ENCODE results near the gene PLCB4. TPM values are rescaled to one million over a fixed set of nuclear protein-coding genes. Genes with fewer than 3 reads are reported as not detected.
A peak's percentile ranks its signal among the peaks of the same experiment; 100 is the strongest.

PLCB4 gene
- total RNA-seq, 1 donor from 2014 or later, result 59.6 TPM

DNA sequence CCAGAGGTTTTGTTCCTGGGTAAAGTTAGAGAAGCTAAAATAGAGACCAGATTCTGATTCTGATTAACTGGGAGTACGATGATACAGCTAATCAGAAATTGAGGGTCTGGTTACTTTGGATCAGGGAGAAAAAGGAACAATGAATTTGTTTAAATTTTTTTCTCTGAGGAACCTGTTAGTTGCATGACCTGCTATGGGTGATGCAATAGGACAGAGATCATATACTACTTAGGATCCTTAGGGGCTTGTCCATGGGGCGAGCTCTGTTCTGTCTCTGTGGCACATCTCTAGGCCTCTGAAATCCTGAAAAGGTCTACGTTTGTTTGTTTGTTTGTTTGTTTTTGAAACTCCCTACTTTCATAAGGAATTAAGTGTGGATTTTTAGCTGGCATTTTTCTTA is 279.4 kb downstream of the PLCB4 start:
- TF ChIP-seq, protein P1, sequence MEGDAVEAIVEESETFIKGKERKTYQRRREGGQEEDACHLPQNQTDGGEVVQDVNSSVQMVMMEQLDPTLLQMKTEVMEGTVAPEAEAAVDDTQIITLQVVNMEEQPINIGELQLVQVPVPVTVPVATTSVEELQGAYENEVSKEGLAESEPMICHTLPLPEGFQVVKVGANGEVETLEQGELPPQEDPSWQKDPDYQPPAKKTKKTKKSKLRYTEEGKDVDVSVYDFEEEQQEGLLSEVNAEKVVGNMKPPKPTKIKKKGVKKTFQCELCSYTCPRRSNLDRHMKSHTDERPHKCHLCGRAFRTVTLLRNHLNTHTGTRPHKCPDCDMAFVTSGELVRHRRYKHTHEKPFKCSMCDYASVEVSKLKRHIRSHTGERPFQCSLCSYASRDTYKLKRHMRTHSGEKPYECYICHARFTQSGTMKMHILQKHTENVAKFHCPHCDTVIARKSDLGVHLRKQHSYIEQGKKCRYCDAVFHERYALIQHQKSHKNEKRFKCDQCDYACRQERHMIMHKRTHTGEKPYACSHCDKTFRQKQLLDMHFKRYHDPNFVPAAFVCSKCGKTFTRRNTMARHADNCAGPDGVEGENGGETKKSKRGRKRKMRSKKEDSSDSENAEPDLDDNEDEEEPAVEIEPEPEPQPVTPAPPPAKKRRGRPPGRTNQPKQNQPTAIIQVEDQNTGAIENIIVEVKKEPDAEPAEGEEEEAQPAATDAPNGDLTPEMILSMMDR (conservative IDR thresholded peaks at IDR 0.05; ENCODE audit: low read depth, low read length), result no peak
- DNase-seq (ENCODE audit: low read depth), result no peak

DNA sequence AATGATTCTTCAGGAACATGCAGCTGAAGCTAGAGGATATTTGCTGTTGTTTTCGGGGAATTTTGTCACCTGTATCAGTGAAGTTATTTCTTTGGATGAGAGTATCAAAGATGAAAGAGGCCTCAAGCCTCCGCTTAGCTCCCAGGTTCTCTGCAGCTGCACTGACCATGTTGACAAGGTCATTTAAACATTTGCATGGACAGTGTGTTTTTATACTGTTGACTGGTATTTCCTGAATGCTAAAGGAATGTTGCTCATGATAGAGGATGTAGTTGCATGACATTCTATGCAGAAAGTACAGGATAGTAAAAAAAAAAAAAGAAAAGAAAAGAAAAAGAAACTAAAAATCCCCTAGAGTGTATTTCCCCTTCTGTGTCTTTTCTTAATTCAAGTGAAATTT is 279.9 kb downstream of the PLCB4 start:
- no peak overlapping the region for H3K4me3 ChIP-seq (ENCODE audit: low read depth, low read length)
- no peak for DNase-seq (ENCODE audit: low read depth)
- TF ChIP-seq, protein P1 (conservative IDR thresholded peaks at IDR 0.05; ENCODE audit: low read depth, low read length), result no peak

More for the DNA sequence above, 279.4 kb downstream of the PLCB4 start:
- H3K4me3 ChIP-seq (ENCODE audit: low read depth, low read length), result no peak overlapping the region

DNA sequence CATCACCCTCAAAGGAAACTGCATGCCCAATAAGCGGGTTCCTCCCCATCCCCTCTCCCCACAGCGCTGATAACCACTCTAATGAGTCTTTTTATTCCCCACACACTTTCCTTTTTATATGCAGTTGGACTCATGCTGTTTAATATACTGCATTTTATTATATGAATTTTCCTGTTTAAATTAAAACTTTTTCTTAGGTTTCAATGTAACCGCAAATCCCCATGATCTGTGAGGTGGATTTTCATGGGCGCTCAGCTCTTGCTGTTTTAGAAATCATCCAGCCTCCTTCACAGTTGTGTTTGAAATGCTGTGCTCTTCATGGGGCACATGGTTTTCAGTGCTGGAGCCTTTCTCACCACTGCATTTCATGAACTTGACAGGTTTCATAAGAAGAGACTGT is 280.4 kb downstream of the PLCB4 start:
- TF ChIP-seq, protein P1 (conservative IDR thresholded peaks at IDR 0.05; ENCODE audit: low read depth, low read length), result no peak
- H3K4me3 ChIP-seq (ENCODE audit: low read depth, low read length), result no peak overlapping the region
- no peak for DNase-seq (ENCODE audit: low read depth)

DNA sequence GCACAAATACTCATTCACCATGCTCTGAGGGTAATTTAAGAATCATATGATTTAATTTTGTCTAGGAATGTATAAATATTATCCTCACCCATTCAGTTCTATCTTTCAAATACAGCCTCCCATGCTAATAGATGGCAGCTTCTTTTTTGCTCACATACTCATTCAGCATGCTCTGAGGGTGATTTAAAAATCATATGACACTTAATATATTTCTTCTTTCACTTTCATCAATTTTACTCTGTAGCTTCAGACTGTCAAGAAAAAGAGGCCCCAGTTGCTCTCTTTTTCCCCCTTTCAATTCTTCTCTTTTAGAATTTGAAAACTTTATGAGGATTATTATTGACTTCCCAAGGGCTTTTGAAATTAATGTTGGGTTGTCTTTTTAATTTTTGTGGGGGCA is 283.9 kb downstream of the PLCB4 start:
- no peak for DNase-seq (ENCODE audit: low read depth)
- TF ChIP-seq, protein P1 (conservative IDR thresholded peaks at IDR 0.05; ENCODE audit: low read depth, low read length), result no peak
- no peak overlapping the region for H3K4me3 ChIP-seq (ENCODE audit: low read depth, low read length)

DNA sequence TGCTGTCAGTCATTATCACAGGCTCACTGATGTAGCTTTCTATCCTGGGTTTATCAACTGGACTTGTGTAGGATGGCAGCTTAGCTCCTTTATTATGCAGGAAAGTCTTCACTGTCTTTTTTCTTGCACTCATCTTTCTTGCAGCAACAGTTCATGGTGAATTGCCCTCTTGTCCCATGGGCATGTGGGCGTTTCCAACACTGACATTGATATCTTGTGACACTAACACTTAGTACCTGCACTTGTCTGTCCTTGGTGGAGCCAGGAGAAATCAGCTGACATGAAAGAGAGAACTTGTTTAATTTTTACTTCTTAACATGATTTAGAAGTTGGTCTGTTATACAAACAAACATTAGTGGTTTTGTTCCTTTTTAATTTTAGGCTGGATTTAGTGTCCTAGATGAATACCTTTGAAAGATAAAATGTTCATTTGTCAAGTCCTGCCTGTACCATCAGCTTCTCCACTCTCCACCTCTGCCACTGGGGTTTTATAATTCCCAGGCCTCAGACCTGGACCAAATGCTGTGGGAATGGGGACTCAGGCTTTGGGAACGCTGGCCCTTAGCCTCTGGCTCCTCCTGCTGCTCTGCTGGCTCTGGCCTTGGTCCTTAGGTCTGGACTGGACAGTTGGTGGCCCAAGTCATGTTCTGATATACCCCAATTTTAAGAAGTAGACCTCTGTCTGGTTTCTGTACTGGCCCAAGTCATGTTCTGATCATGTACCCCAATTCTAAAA is 284.5 kb downstream of the PLCB4 start:
- no peak for DNase-seq (ENCODE audit: low read depth)
- TF ChIP-seq, protein P1 (conservative IDR thresholded peaks at IDR 0.05; ENCODE audit: low read depth, low read length), result peak; percentile 18
- H3K4me3 ChIP-seq (ENCODE audit: low read depth, low read length), result no peak overlapping the region

DNA sequence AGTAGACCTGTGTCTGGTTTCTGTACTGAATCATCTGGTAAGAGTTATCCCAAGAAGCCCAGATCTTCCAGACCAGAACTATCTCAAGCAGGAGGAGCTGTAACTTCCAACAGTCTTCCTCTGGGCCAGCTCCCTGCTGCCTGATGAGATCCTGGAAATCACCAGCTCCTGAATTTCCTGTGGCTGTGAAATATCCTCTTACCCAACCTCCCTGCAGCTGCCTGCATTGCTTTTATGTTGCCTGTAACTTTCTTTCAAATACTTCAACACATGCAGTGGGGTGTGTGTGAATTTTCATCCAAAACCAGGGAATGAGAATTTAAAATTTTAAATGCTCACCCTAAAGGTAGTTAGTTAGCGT is 285.0 kb downstream of the PLCB4 start:
- H3K4me3 ChIP-seq (ENCODE audit: low read depth, low read length), result no peak overlapping the region
- no peak for DNase-seq (ENCODE audit: low read depth)
- TF ChIP-seq, protein P1 (conservative IDR thresholded peaks at IDR 0.05; ENCODE audit: low read depth, low read length), result no peak

DNA sequence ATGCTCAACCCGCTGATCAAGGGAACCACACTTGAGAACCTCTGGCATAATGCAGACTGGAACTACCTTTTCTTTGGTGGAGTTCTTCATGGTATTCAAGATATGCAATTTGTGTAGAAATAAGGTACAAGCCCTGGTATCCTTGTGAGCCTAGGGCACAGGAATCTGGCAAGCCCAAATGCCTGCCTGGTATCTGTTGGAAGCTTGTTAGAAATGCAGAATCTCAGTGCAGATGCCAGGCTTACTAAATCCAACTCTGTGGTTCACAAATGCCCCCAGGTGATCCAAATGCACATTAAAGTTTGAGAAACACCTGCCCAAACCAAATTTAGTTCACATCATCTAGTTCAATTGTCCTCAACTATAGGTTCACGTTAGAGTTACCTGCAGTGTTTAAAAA is 285.7 kb downstream of the PLCB4 start:
- no peak for DNase-seq (ENCODE audit: low read depth)
- TF ChIP-seq, protein P1 (conservative IDR thresholded peaks at IDR 0.05; ENCODE audit: low read depth, low read length), result no peak
- no peak overlapping the region for H3K4me3 ChIP-seq (ENCODE audit: low read depth, low read length)
